Stimulated activated CD8-positive, alpha-beta memory T cell treated with anti-CD3 and anti-CD28 coated beads, Interleukin-15, amount 100 ng/mL, for 48 hours (primary cell): ENCODE measurements around the gene NUP98.

Source experiments
- DNase-seq, 2 donors: peaks; one replicate each; pipeline ENCODE4 v3.0.0-alpha.2; 2020; ENCODE audit warnings: low read depth in 2 of 2

NUP98 gene

DNA sequence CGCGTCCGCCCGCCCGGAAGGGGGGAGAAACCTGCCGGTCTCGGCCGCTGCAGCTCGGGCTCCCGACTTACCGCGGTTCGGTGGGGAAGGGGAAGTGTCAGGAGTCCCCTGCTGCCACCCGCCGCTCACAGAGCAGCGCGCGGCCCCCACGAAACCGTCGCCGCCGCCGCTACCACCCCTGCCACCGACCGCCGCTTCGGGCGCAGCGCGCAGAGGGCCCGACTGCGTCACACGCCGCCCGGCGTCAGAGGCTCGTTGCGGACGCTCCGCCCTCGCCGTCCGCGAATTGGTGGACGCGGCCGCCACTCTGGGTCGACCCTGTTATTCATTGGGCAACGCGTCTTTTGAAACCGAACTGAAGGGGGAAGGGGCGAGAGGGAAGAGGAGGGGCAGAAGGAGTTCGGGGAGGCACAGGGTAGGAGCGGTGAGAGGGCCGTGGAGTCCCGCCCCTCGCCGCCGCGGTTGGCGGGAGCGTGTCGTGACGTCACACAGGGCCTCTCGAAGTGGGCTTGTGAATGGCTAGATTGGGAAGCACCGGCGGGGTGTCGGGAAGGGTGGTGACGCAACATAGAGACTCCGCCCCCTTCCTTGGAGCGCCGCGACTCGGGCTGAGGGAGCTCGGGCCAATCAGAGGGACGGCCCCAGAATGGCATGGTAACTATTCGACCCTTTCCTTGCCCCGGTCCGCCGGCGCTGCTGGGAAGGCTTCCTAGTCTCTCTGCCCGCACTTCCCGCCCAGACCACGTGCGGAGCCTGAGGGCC, at the start of gene NUP98:
Gene NUP98, minus strand, starts transcription at position 226 of the 762 bp plus-strand sequence. CDS start 15,437 bp downstream, outside the sequence.
- peak; percentile 100 for DNase-seq

GRCh38 chr11:3845670-3846069, 48.3 kb upstream of the NUP98 start:
- DNase-seq = no peak

- no peak for DNase-seq
These were observed 47.9 kb upstream of the NUP98 start for GRCh38 chr11:3845246-3845645.

- no peak for DNase-seq
These were observed 46.0 kb upstream of the NUP98 start for GRCh38 chr11:3843326-3843725.

DNA sequence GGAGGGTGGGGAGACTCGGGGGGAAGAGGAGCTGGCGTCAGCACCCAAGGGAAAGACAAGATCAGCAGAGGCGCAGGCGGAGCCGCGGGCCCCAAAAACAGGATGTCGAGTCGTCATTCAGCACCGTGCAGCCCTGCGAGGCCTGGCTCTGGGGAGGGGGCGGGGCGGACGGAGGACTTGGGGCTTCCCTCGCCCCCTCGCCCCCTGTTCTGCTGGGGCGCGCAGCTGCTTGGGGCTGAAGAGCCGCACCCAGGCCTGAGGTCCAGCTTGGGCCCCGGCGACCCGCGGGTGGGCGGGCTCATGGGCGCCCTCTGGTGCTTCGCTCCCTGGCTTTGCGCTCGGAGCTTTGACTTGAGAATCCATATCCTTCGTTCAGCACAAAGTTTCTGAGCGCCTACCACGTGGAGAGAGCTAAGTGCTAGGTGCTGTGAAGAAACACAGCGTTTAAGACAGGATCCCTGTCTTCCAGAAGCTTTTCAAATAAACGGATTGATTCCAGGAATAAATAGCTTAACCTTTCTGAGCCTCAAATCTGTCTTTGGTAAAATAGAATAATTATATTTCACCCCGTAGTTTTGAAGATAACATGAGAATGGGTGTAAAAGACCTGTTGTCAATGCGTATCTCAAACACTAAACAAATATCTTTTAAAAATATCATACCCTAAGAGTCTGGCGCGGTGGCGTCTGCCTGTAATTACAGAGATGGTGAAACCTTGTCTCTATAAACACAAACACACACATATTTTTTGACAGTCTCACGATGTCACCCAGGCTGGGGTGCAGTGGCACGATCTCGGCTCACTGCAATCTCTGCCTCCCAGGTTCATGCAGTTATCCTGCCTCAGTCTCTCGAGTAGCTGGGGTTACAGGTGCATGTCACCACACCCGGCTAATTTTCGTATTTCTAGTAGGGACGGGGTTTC, 44.3 kb upstream of the NUP98 start:
- DNase-seq = peak in 1 of 2 donors; percentile 92

DNA sequence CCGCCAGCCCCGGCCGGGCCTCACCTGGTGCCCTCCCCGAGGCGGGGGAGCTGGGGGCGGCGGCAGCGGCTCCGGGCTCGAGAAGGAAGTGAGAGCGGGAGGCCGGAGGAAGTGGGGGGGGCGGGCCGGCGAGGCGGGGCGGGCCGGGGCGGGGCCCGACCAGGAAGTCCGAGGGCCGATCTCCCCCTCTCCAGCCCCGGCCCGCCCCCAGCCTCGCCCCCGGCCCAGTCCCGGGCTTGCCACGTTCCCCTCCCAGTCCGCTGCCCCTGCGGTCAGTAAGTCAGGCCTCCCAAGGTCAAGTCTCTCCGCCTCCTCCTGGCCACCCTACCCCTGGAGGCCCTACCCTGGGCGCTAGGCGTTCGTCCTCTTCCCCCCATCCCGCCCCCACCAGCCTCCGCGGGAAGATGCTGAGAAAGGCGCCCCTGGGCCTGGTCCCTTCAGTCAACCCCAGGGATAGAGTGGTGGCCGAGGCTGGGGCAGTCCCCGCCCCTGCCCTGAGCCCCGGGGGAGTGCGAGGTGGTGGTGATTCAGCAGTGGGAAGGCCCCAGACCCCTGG, 43.6 kb upstream of the NUP98 start, which contains the start of gene RHOG:
Gene RHOG, minus strand, starts transcription at position 90 of the 556 bp plus-strand sequence. CDS start 12,821 bp downstream, outside the sequence.
- DNase-seq = peak in 1 of 2 donors; percentile 95

DNA sequence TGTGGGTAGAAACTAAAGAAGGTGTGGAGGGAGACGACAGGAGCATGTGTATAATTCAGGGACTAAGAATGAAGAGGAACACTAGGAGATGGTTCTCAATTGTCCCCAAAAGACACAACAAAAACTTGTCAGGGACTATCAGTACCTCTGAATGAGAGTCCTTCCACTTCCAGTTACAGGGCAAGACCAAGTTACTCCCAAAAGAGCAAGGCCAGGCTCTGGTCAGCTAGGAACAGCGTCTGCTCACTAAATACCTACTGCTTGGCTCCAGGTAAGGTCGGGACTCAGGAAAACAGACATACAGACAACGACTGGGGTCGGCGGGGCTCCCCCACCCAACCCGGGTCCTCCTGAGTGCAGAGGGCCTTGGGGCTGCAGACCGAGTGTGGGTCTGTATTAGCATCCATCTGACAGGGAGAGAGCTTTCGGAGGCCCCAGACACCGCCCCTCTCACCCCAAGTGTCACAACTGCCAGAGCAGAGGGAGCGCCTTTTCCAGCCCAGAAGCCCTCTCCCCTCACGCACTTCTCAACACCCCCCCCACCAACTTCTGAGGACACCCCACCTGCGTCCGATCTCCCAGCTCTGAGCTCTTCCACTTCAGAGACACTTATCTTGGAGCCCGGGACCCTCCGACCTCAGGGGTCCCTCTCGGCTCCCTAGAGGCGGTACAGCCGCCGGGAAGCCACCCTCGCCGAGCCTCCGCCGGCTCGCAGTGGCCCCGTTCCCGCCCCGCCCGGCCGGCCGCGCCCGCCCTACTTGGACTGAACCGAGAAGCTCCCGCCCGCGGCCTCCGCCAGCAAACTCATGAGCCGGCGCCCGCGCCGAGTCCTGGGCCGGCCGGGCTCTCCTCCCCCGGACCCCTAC, 42.9 kb upstream of the NUP98 start:
- DNase-seq = no peak

DNA sequence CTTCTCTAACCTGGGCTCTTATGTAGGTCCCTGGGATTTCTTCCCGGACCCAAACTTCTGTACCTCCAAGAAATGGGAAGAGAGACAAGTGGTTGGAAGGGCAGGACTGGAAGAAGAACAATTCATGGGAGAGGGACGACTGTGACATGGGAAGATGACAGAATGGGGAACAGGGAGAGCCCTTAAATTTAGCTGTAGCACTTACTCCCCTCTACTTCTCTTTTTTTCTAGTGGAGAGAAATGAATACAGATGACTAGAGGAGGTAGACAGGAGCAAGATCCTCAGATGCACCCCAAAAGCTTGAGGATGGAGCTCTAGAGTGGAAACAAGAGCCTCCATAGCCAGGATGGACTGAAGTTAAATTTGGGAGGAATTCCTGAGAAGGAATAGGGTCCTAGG, 41.1 kb upstream of the NUP98 start:
- DNase-seq = no peak

DNA sequence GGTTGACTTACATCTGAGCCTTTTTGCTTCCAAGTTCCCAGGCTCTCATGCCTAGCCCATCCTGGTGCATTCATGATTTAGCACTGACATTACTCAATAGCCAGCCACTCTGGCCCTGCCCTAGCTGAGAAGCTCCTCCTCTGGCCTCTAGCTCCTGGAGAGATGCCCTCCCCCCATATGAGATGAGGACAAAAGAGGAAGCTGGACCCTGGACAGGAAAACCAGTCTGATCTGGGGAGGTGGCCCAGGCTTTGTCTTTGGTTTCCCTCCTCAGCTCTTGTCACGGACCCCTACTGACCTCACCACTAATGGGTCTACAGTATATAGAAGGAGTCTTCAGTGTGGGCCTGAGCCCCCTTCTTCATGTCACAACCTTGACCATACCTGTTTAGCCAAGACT, 40.4 kb upstream of the NUP98 start:
- no peak for DNase-seq

GRCh38 chr11:3836903-3837302, 39.5 kb upstream of the NUP98 start:
- DNase-seq = no peak

- no peak for DNase-seq
These were observed 38.4 kb upstream of the NUP98 start for GRCh38 chr11:3835751-3836150.

- no peak for DNase-seq
These were observed 37.5 kb upstream of the NUP98 start for GRCh38 chr11:3834664-3835461.

DNA sequence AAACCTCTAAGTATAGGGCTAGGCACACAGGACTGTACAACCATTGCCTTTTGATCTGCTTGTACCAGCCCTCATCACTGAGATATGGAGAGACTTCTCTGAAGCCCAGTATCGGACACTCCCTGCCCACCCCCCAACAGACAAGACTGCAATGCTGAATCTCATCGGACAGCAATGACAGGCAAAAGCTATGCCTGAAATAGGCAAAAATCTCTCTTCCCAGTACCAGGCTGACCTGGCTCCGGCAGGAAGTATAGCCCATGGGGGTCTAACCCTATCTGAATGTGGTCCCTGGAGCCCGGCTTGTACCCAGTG, 37.0 kb upstream of the NUP98 start:
- DNase-seq = no peak

DNA sequence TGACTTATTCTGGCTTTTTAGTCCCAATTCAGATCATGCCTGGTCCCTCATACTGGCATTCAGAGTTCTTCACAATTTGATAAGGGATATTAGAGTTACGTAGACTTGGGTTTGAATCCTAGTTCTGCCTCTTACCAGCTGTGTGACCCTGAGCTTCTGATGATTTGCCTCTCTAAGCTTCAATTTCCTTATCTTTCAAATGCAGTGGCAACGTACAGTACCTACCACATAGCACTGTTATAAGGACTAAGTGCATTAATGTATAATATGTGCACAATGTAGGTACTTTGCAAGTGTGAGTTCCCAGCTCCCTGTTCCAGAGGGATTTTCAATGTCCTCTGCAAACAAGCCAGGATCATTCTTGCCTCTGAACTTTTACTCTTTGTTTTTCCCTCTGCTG, 36.1 kb upstream of the NUP98 start:
- no peak for DNase-seq

DNA sequence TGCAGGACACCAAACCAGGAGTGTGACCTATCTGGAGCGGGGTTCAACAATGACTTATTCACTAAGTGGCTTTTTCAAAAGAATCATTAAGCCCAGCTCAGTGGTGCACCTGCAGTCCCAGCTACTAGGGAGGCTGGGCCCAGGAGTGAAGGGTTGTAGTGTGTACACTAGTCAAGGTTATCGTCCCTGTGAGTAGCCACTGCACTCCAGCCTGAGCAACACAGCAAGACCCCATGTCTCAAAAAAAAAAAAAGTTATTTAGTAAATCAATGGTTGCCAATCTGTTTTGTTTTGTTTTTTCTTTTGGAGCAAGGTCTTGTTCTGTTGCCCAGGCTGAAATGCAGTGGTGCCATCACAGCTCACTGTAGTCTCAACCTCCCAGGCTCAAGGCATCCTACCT, 35.5 kb upstream of the NUP98 start:
- no peak for DNase-seq

- DNase-seq = no peak
These were observed 34.3 kb upstream of the NUP98 start for GRCh38 chr11:3831378-3832239.

DNA sequence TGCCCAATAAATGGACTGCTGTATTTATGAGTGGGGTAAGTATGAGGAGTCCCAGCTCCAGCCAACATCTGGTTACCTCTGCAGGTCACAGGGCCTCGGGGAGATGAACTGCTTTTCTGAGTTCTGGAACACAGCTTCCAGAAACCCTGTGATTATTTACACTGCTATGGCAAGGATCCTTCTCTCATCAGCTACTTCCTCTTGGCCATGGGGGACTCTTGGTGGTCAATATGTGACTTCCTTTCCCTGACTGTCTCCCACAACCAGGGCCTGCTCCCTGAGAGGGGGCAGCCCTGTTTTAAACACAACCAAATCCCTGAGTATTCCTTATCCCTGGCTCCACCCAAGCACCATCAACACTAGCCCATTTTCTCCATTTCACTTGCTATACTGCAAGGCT, 33.4 kb upstream of the NUP98 start:
- no peak for DNase-seq

GRCh38 chr11:3830088-3830487, 32.7 kb upstream of the NUP98 start:
- DNase-seq = no peak

- DNase-seq = no peak
These were observed 30.3 kb upstream of the NUP98 start for GRCh38 chr11:3827434-3828186.
